Testis (tissue), 2 donors: ENCODE data around the gene STAT4.

Experiments
- CTCF ChIP-seq, 3 experiments: fragments of 450-650 bp in 2 of 3; fragments of 200-600 bp in 1 of 3; sonication (generic) in 1 of 3; IDR thresholded peaks; one replicate each; pipeline ENCODE4 v1.5.1; 2016 to 2019; ENCODE audit warnings: antibody characterized with exemption in 3 of 3, mild to moderate bottlenecking in 2 of 3, moderate library complexity in 1 of 3
- POLR2A ChIP-seq: fragments of 450-650 bp; IDR thresholded peaks from one replicate; pipeline ENCODE4 v1.6.1; 2017; ENCODE audit warnings: antibody characterized with exemption, mild to moderate bottlenecking, moderate library complexity

DNA sequence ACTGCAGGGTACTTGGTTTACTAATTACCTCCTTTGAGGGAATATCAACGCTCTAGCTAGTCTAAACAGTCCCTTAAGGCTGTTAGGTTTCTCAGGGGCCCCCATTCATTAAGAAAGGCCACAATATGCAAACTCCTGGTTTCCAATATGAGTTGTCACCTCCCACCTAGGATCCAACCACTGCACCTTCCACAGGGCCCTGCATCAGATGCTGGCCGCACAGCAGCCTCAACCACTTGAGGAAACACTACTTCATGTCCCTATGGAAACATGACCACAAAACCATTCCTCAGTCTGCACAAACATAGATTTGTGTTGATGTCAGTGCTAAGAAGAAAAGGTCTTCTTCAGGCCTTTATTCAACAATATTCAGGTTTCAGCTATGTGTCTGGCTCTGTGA is 40.9 kb downstream of the STAT4 start:
- TF ChIP-seq CTCF (IDR thresholded peaks at IDR 0.05) = no peak
- TF ChIP-seq POLR2A = no peak
